HUDEP-2 (cell line): ENCODE results near the gene HADHB.
A peak's percentile ranks its signal among the peaks of the same experiment; 100 is the strongest.

Source experiments
- DNase-seq, 76 experiments: peaks; one replicate each; lab custom pipeline; 2025; ENCODE audit not compliant: unreplicated experiment in 76 of 76; lab: John Stamatoyannopoulos, UW

Gene HADHB

DNA sequence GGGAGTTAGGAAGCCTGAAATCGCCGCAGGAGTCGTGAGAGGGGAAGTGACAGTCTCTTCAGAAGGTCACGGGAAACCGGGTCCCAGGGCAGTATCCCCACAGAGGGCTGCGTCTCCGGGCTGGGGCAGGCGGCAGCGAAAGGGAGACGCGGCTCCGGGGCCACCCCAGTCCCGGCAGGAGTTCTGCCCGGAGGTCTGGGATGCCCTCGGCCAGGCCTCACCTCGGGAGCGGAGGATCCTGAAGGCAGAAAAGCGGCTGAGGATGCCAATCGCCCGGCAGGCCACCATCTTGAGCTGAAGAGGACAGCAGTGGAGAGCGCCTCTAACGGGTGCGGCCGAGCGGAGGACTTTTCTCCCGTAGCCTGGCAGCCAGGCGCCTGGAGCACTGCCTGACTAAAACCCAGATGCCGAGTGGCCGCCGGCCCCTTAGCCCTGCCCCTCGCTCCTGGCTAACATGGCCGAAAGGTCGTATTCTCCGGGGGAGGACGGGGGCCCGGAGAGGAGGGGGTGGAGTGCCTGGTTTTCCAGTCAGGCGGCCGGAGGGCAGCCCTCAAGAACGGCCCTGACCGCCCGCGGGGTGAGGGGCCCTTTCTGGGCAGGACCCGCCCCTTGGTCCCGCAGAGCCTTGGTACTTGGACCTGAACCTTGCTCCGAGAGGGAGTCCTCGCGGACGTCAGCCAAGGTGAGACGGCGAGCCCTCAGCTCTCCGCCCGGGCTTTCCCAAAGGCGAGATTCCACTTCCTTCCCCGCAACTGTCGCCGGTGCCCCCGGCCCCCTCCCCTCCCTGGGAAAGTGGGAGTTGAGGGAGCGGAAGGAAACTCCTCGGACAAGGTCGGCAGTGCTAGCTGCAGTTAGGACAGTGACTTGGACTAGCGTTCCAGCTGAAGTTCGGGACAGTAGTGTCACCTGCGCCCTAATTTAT, at the start of gene HADHB, which contains the start of gene HADHA:
Gene HADHB (plus strand): TSS at position 631 of the 922 bp plus-strand sequence. CDS start 9,316 bp downstream, outside the sequence.
Gene HADHA (minus strand): TSS at position 324 of the 922 bp plus-strand sequence. CDS start 36 bp downstream, at position 288.
- peak; percentile 21 to 98 (median 83) for DNase-seq

DNA sequence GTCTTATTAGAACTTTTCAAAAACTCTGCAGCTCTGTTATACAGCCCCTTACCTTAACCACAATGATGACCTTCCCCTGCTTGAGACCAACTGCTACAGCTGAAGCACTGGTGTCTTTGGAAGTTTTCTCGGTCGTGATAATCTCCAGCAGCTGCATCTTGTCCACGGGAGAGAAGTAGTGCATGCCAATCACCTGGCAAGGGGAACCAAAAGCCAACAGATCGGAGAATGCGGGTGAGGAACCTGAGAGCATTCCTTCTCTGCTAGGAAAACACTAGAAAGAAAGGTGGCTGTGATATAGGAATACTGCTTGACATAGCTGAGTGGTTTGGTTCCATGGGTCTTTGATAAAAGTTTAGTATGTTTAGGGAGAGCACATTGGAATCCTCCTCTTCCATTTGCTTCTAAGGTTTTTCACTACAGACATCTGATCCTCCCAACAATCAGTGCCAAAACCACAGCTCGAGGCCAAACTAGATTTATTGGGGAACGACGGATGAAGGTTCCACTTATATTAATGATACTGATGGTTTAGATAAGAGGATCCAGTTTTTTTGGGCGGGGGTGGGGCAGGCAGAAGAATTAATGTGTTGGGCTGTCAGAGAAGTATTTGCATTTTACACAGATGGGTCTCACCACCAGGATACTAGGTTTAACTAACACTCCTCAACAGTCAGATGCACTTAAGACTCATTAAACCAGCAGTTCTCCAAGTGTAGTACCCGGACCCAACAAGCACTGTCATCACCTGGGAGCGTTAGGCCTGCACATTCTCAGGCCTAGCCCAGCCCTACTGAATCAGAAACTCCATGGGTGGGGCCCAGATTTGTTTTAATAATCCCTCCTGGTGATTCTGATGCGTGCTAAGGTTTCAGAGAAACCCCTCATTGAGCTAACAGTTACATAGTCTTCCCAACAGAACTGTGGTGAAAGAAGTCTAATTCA, 49.4 kb upstream of the HADHB start:
- no peak for DNase-seq

DNA sequence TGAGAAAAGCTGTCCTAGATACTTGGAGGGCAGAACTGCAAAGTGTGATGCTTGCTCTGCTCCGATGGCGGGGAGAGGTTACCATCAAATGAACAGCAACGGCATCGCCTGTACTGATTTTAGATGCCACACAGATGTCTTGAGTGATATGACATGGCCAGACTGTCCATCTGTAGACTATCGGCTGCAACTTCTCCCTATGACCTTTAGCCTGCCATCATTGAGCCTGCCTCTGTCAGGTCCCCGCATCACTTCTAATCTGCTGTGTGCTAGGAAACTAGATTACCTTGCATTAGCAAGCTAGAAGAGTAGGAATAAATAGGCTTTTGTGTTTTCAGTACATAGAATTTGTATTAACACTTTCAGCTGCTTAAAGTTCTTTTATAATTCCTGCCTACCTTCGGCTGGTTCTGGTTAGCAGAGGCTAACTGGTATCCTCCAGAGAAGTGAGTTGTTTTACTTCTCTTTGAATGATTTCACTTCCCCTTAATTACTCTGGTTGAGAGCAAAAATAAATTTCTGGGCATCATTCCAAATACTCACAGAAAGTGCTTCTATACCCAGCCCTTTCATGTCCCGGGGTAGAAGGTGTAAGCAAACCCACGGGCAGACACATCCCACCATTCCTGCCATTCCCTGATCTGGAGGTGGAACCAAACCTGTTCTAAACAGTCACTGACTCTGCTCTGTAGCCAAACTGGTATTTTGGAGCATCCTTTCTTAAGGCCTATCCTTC, 47.9 kb upstream of the HADHB start:
- no peak for DNase-seq

DNA sequence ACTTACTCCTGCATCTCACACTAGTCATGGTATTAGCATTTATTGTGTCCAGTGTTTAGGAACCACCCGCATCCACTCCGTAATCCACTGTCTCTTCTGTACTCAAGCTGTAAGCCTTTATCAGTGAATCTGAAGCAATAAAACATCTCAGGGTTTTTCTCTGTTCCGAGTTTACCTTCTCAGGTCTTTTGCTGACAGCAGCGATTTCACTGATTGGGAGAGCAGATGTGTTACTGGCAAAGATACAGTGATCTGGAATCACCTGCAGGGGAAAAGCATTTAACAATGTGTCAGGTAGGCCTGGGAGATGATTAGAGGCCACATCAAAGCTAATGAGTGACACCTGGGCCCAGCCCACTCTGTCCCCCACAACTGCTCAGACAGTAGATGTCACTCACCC, 47.2 kb upstream of the HADHB start:
- no peak for DNase-seq

DNA sequence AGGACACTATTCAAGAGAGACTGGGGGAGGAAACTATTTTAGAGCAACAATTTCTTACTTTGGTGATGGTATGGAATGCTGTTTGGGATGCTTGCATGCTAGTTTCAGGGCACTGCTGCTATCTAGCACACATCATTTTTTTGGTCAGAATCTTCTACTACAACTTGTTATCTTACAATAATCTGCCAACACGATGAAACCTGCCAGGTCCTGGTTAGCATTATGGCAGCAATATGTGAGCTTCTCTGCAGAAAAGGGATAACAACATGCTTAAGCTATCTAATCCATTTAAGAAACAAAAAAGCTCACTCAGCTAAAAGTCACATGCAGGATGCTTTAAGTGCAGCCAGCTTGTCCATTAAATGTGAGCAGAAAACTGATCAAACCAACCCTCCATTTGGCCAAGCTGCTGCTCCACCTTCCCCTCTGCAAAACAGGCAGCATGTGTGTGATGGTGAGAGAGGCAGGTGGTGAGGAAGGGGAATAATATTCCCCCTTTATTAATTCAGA, 41.7 kb upstream of the HADHB start:
- DNase-seq: no peak

DNA sequence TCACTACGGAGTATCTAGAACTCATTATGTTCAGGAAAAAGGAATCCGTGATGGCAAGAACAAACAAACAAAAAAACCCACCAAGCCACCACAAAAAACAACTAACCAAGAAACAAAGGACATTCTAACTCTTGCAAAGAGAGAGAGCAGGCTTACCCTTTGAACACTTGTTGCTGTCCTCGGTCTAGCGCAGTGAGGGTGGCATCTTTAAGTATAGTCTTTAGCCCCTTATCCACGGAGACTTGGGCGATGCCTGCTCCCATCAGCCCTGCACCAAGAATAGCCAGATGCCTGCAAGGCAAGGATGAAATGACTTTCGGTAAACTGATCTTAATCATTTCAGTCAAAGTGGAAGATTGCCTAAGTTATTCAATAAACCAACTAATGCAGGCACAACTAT, 40.8 kb upstream of the HADHB start:
- DNase-seq: no peak

DNA sequence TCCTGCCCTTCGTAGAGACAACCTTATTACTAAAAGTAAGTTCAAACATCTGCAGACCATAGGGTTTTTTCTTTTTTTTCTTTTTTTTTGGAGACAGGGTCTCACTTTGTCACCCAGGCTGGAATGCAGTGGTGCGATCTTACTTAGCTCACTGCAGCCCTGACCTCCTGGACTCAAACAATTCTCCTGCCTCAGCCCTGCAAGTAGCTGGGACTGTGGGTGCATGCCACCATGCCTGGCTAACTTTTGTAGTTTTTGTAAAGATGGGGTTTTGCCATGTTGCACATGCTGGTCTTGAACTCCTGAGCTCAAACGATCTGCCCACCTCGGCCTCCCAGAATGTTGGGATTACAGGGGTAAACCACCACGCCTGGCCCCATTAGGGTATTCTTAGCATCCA, 32.7 kb upstream of the HADHB start:
- no peak for DNase-seq

DNA sequence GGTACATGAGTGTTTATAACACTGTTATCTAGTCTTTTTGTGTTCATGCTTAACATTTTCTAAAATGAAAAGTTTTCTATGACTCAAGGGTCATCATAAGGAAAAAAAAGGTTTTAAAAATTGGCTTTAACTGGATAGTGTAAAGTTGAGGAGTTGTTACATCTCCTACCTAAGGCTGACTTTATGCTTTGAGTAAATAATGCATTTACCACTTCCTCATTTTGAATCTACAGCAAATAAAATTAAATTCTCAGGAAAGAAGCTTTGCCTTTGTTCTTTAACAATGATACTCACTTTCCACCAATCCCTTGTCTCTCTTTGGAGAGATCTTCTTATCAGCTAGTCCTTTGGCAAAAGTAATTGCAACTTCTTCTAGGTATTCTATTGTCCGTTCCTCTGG, 30.0 kb upstream of the HADHB start:
- no peak for DNase-seq

DNA sequence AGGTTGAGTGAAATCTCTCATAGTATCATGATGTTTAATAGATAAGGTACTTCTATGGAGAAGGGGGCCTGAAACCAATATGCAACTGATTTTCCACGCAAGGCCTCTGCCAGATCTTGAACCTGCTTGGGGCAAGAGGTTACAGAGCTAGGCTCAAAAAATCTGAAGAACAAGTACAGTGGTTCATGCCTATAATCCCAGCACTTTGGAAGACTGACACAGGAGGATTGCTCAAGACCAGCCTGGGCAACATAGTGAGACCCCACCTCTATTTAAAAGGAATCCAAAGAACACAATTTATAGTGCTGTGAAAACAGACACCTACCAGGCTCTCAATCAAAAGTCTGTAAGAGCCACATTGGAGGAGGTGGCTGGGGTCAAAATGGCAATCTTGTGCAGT, 28.9 kb upstream of the HADHB start:
- no peak for DNase-seq

DNA sequence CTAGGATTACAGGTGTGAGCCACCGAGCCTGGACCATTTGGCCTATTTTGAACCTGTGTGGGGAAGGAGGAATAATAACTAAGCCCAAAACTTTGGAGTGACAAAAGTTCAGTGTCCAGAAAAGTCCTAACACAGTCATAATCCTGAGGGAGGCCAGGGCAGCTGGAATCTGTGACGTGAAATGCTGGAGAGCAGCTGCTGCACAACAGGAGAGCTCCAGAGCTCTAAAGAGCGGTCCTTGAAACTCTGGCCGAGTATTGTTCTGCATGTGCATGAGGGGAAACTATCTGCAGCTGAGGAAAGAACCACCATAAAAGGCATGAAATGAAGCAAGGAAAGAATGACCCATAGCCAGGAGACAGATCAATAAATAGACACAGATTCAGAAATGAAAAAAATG, 28.2 kb upstream of the HADHB start:
- DNase-seq: no peak

DNA sequence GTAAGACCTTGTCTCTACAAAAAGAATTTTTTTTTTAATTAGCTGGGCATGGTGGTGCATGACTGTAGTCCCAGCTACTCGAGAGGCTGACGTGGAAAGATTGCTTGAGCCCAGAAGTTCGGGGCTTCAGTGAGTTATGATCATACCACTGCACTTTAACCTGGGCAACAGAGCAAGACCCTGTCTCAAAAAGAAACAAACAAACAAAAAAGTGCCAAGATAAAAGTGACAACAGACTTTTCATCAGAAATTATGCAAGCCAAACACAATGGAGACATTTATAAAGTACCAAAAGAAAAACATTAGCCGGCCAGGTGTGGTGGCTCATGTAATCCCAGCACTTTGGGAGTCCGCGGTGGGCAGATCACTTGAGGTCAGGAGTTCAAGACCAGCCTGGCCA, 27.0 kb upstream of the HADHB start:
- DNase-seq: no peak

DNA sequence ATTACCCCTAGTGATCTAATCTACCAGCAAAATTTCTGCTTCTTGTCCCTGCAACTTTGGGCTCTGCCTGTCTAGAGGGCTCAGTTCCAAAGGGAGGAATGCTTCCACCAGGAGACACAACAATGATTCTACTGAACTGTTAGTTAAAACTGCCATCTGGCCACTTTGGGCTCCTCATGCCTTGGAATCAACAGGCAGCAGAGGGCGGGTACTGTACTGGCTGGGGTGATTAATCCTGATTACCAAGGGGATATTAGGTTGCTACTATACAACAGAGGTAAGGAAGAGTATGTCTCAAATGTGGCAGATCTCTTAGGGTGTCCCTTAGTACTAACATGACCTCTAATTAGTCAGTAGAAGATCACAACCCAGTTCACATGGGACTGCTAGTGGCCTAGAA, 21.7 kb upstream of the HADHB start:
- no peak for DNase-seq

DNA sequence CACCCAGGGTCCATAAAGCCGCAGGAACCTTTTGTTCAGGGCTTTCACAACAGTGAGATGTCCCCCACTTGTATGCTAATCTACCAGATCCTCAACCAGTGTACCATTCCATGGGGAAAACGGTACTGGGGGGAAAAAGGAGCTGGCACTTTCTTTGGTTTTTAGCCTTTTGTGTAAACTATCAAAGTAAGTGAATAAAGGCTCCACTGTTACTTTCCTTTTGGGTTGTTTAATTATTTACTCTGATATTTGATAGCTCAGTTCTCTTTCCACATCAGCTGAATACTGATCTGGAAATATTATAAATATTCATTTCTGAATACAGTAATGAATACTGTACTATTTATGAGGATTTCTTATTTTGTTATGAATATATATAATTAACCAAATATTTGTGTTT, 20.6 kb upstream of the HADHB start:
- no peak for DNase-seq

DNA sequence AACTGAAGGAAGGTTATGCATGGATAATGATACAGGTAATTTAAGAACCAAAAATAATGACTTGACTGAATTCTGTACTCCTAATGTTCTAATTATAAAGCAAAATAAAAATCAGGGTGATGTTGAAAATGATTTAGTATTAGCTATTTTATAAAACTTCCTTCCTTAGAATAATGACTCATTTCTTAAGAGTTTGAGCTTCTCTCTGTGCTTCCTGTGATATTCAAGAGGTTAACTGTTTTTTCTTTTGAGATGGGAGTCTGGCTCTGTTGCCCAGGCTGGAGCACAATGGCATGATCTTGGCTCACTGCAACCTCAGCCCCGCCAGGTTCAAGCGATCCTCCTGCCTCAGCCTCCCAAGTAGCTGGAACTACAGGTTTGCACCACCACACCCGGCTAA, 15.1 kb upstream of the HADHB start:
- no peak for DNase-seq

DNA sequence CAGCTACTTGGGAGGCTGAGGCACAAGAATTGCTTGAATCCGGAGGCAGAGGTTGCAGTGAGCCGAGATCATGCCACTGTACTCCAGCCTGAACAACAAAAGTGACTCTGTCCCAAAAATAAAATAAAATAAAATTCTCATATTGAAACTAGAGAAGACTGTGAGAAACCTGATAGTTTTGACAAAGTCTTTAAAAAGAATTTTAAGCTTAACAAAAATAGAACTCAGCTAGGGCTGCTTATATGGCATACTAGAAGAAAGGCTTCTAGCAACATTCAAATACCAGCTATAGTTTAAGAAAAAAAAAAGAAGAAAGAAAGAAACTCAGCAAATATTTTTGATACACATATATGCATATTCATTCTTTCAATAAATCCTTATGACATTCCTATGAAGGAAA, 13.9 kb upstream of the HADHB start:
- no peak for DNase-seq

DNA sequence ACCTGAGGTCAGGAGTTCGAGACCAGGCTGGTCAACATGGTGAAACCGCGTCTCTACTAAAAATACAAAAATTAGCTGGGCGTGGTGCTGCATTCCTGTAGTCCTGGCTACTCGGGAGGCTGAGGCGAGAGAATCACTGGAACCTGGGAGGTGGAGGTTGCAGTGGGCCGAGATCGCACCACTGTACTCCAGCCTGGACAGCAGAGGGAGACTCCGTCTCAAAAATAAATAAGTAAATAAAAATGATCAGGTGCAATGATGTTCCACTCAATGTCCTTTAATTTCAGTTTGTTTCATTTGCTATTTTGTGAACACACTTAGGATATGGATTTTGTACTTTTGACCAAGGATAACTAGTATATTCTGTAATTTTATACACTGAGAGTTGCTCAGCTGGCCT, 9.7 kb upstream of the HADHB start:
- no peak for DNase-seq

DNA sequence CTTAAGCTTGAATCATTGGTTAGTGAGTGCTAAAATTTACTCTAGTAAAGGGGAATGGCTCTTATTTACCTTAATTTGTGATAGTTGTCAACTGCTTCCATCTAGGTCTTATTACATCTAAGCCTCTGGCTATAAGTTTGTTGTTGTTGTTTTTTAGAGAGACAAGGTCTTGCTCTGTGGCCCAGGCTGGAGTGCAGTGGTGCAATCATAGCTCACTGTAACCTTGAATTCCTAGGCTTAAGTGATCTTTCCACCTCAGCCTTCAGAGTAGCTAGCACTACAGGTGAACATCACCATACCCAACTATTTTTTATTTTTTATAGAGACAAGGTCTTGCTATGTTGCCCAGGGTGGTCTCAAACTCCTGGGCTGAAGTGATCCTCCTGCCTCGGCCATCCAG, 6.9 kb upstream of the HADHB start:
- no peak for DNase-seq

DNA sequence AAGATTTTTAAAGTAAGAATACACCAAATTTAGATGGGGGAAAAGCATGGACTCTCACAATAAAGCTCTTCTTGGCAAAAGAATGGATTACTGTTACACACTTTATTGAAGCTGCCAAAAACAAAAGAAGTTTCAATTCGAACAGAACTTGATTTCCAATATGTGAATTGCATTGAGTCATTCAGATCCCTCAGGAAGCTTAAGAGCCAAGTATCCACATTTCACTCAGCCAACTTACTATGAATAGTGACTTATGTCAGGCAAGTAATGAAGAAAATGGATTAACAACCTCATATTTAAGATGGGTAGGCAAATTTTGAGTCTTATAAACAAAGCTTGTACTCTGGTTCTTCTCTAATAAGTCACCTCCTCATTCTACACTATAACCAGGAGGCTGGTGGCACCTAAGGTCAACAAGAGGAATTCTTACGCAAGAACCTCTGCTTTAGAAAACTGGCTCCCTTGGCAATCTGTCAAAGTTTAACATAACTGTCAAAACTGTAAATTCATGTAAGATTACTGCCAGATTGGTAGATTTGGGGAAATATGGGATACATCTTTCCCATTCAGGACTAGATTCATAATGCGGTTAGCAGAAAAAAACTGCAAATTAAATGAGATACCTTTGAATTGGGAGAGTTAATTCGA, 6.3 kb upstream of the HADHB start:
- no peak for DNase-seq

DNA sequence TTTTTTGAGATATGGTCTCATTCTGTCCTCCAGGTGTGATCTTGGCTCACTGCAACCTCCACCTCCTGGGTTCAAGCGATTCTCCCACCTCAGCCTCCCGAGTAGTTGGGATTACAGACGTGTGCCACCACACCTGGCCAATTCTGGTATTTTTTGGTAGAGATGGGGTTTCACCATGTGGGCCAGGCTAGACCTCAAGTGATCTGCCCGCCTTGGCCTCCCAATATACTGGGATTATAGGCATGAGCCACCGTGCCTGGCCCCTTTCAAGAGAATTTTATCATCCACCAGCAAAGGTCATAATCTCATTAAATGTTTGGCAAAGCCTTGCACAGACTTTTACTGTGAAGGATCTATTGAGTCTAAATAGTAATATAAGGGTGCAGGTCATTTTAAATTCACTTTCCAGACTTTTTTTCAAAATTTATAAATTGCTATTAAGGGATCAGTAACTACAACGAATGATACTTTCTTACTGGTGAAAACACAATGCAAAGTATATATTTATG, 2.8 kb upstream of the HADHB start:
- peak in 1 of 76 experiments; percentile 10 for DNase-seq
